ENCODE results near the gene GALNT18.

The GALNT18 gene

DNA sequence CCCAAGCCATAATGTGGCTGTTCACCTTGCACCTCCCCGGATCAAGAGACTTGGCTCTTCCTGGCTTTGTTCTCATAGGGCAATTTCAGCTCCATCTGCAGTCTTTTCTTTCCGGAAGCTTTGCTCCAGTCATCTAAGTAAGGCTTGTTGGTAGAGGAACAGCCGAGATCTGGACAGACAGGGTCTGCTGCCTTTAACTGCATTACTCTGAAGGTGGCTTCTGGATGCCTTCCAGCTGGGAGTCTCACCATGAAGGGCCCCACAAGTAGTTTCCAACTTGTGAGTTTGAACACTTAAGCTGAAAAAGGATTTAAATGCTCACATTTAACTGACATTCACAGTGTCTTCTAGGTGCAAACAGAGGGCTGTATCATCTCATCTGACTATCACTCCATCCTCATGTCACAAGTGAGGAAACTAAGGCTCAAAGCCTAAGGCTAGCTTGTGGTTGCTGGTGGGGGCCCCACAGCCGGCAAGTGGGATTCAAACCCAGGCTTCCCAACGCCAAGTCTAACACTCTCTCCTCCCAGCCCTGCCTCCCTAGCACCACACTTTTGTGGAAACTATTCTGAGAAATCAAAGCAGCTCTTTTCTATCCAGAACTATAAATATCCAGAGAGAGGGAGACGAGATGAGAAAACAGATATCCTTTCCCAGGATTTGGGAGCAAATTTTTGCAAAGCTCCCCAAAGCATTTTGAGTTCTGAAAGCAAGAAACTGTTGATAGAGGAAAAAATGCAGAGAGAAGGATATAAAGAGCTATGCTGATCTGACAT, 58.4 kb downstream of the GALNT18 start:
- Histone ChIP-seq H3K4me1 (ENCODE audit: insufficient read depth, low read length) (no peaks in the 10 kb centered on the region), H3K27ac (ENCODE audit: low read depth, low read length) (no peak overlapping the region), H3K9ac (ENCODE audit: low read depth, low read length) (no peak overlapping the region), H3K9me3 (ENCODE audit: insufficient read depth, low read depth, low read length) (no peaks in the 10 kb centered on the region), H3K27me3 (ENCODE audit: insufficient read depth, low read length) (no peaks in the 10 kb centered on the region), H3K4me3 (ENCODE audit: low read length) (no peak overlapping the region), H3K36me3 (ENCODE audit: insufficient read depth, low read length) (no peaks in the 10 kb centered on the region)
- 88% methylated on average over 6 of the region's 6 CpGs for WGBS

DNA sequence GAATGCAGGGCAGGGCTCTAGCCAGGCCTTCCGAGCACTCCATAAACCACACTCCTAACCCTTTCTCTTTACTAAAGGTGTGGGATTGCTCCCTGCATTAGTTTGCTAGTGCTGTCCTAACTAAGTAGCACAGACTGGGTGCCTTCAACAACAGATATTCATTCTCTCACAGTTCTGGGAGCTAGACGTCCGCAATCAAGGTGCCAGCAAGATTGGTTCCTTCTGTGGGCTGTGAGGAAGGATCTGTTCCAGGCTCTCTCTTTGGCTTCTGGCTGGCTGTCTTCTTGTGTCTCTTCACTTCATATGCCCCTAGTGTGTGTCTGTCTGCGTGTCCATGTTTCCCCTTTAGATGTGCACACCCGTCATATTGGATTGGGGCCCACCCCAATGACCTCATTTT, 59.8 kb downstream of the GALNT18 start:
- Histone ChIP-seq H3K9me3 (ENCODE audit: insufficient read depth, low read depth, low read length) (no peaks in the 10 kb centered on the region), H3K9ac (ENCODE audit: low read depth, low read length) (no peak overlapping the region), H3K36me3 (ENCODE audit: insufficient read depth, low read length) (no peaks in the 10 kb centered on the region), H3K4me1 (ENCODE audit: insufficient read depth, low read length) (no peaks in the 10 kb centered on the region), H3K27me3 (ENCODE audit: insufficient read depth, low read length) (no peaks in the 10 kb centered on the region), H3K4me3 (ENCODE audit: low read length) (no peak overlapping the region), H3K27ac (ENCODE audit: low read depth, low read length) (no peak overlapping the region)
- 90% methylated on average over 5 of the region's 5 CpGs for WGBS

DNA sequence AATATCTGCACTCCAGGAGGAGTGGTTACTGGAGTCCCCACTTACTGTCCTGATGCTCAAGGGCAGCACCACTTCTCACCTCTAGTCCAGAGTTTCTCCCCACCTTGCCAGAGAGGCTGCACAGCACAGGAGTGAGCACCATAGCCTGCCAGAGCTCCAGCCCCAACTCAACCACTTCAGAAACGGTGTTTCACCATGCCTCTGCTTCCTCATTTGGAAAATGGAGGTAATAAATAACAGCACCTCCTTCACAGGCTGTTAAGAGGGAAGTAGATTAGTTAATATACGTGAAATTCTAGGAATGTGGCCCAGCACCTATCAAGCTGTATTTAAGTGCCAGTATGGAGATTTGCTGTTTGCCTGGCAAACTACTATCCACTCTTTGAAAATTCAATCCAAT, 63.0 kb downstream of the GALNT18 start:
- Histone ChIP-seq H3K27me3 (ENCODE audit: insufficient read depth, low read length) (no peaks in the 10 kb centered on the region), H3K4me3 (ENCODE audit: low read length) (no peak overlapping the region), H3K9me3 (ENCODE audit: insufficient read depth, low read depth, low read length) (no peaks in the 10 kb centered on the region), H3K4me1 (ENCODE audit: insufficient read depth, low read length) (no peaks in the 10 kb centered on the region), H3K9ac (ENCODE audit: low read depth, low read length) (no peak overlapping the region), H3K36me3 (ENCODE audit: insufficient read depth, low read length) (no peaks in the 10 kb centered on the region), H3K27ac (ENCODE audit: low read depth, low read length) (no peak overlapping the region)
- 67% methylated on average over 1 of the region's 2 CpGs for WGBS

DNA sequence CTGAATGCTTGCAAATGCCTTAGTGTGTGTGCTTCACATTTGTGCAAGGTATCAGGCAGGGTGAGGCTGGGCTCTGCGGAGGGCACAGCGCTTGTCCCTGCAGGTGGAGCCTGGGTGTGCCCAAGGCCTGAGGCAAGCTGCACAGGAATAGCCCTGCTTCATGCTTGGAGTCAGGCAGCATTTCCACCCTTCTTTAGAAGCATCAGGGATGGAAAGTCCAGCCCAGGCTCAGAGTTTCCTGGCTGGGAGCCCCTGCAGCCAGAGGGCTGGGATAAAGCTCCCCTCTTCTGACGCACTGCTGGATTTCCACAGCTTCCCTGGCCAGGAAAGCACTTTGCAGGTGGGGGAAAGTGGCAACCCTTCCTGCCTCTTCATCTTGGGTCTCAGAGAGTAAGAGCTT, 63.4 kb downstream of the GALNT18 start:
- H3K4me3 ChIP-seq (ENCODE audit: low read length) = no peak overlapping the region
- WGBS = 95% methylated on average over 3 of the region's 3 CpGs
- no peaks in the 10 kb centered on the region for H3K27me3 ChIP-seq (ENCODE audit: insufficient read depth, low read length)
- H3K4me1 ChIP-seq (ENCODE audit: insufficient read depth, low read length) = no peaks in the 10 kb centered on the region
- no peaks in the 10 kb centered on the region for H3K9me3 ChIP-seq (ENCODE audit: insufficient read depth, low read depth, low read length)
- H3K9ac ChIP-seq (ENCODE audit: low read depth, low read length) = no peak overlapping the region
- H3K36me3 ChIP-seq (ENCODE audit: insufficient read depth, low read length) = no peaks in the 10 kb centered on the region
- H3K27ac ChIP-seq (ENCODE audit: low read depth, low read length) = no peak overlapping the region

DNA sequence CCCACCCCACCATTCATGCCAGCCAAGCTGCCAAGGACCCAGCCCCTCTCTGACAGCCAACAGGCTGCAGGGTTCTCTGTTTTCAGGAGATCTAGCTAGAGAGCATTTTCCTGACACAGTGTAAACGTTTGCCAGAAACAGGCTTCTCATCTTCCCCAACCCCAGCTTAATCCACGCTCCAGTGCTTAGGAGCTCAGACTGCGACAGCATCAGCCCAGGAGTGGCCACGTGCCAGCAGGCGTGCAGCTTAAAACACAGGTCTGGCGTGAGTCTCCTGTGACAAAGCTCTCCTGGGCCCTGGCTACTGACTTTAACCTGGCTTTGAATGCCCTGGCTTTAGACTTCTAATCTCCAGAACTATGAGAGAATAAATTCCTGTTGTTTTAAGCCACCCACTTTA, 66.6 kb downstream of the GALNT18 start:
- Histone ChIP-seq H3K9ac (ENCODE audit: low read depth, low read length) (no peak overlapping the region), H3K27ac (ENCODE audit: low read depth, low read length) (no peak overlapping the region), H3K4me3 (ENCODE audit: low read length) (no peak overlapping the region), H3K9me3 (ENCODE audit: insufficient read depth, low read depth, low read length) (no peaks in the 10 kb centered on the region), H3K27me3 (ENCODE audit: insufficient read depth, low read length) (no peaks in the 10 kb centered on the region), H3K36me3 (ENCODE audit: insufficient read depth, low read length) (no peaks in the 10 kb centered on the region), H3K4me1 (ENCODE audit: insufficient read depth, low read length) (no peaks in the 10 kb centered on the region)
- 90% methylated on average over 6 of the region's 6 CpGs for WGBS

DNA sequence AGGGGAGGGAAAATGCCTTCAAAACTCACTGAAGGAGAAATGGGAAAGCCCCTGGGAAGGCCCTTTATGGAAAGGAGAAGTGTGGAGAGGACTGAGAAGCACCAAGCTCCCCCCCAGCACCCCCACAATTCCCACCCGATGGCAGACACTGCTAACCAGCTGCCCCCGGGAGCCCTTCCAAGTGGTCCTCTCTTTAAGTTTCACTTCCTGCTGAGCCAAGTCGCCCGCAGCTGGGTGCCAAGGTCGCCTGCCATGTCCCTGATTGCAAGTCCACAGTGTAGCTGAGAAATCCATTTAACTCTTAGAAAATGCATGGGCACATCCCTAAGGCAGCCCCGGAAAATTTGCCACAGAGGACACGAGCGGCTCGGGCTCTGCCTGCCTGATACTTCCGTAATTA, 68.2 kb downstream of the GALNT18 start:
- H3K36me3 ChIP-seq (ENCODE audit: insufficient read depth, low read length) = no peaks in the 10 kb centered on the region
- 94% methylated on average over 10 of the region's 10 CpGs for WGBS
- H3K4me1 ChIP-seq (ENCODE audit: insufficient read depth, low read length) = no peaks in the 10 kb centered on the region
- no peak overlapping the region for H3K4me3 ChIP-seq (ENCODE audit: low read length)
- H3K9me3 ChIP-seq (ENCODE audit: insufficient read depth, low read depth, low read length) = no peaks in the 10 kb centered on the region
- no peak overlapping the region for H3K9ac ChIP-seq (ENCODE audit: low read depth, low read length)
- H3K27ac ChIP-seq (ENCODE audit: low read depth, low read length) = no peak overlapping the region
- H3K27me3 ChIP-seq (ENCODE audit: insufficient read depth, low read length) = no peaks in the 10 kb centered on the region

DNA sequence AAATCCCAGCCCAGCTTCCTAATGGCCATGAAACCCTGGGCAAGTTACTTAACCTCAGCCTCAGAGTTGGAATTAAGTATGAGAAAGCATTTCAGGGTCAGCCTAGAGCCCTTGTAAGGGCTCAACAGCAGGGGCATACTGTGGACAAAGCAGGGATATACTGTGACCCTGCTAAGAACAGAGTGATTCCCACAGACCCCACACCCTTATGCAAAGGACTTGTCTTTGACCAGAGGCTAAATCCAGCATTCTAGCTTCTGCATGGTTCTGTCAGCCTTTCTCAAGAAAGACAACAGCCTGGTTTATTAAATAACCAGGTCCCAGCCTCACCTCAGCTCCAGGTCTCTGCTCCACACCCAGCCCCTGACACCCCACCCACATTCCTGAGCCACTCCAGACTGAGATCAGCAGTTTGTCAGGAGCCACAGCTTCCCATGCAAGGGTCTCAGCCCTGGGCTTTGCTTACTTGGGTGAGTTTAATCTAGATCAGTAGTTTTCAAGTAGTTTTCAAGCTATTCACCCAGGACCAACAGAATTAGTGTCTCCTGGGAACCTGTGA, 69.2 kb downstream of the GALNT18 start:
- H3K36me3 ChIP-seq (ENCODE audit: insufficient read depth, low read length) = no peaks in the 10 kb centered on the region
- no peaks in the 10 kb centered on the region for H3K4me1 ChIP-seq (ENCODE audit: insufficient read depth, low read length)
- no peaks in the 10 kb centered on the region for H3K9me3 ChIP-seq (ENCODE audit: insufficient read depth, low read depth, low read length)
- H3K27ac ChIP-seq (ENCODE audit: low read depth, low read length) = no peak overlapping the region
- no peak overlapping the region for H3K9ac ChIP-seq (ENCODE audit: low read depth, low read length)
- no peaks in the 10 kb centered on the region for H3K27me3 ChIP-seq (ENCODE audit: insufficient read depth, low read length)
- no peak overlapping the region for H3K4me3 ChIP-seq (ENCODE audit: low read length)

DNA sequence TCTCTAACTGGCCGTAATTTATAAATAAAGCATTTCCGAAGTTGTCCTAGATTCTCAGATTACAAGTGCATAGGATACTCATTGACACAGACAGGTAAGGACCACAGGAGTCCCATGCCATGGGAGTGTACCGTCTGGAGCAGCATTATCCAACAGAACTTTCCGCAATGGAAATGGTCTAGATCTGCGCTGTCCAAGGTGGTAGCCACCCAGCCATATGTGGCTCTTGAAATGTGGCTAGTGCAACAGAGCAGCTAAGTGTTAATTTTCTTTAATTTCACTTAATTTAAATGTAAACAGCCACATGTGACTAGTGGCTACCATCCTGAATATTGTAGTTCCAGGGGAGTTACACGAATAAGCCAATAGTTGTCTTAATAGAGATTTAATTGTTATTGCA, 71.3 kb downstream of the GALNT18 start:
- 94% methylated on average over 6 of the region's 6 CpGs for WGBS
- no peak overlapping the region for H3K27ac ChIP-seq (ENCODE audit: low read depth, low read length)
- no peaks in the 10 kb centered on the region for H3K36me3 ChIP-seq (ENCODE audit: insufficient read depth, low read length)

DNA sequence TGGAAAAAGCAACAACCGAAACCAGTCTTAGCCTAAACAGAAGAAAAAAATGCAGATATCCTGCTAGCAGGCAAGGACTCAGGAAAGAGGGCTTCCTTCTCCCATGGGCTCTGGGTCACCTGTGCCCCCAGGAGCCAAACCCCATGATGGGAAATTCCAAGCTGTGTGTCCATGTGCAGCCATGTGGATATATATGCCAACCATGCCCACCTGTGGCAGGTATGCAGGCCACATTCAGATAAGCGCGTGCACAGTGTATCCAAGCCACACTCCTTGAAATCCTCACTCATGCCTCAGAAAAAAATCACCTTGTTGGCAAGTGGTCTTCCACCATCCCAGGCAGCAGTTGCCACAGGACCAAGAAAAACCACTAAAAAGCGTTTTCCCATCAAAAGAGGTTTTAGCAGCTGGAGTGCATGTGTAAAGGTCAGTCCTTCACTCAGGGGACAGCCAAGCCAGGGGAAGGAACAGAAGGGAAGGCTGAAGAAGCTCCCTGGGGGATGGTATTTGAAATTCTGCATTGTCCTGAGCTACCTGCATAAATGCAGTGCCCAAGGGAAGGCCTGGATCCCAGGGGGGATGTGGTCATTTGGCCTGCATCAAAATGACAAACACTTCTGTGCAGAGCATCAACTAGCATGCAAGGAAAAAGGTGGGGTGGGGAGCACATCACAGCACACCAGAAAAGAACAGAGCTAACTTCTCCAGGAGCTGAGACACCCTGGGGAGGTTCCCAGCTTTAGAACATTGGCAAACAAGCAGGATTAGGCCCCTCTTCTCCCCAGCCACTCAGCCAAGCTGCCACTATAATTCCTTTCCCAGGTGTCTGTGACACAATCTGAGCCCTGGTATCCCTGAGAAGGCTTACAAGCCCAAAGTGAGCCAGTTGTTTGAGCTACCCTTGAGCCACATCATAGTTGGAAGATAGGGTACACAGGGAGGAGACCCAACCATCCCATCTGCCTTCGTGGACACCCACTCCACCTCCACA, 76.2 kb downstream of the GALNT18 start:
- H3K27ac ChIP-seq (ENCODE audit: low read depth, low read length) = no peak overlapping the region
- H3K9ac ChIP-seq (ENCODE audit: low read depth, low read length) = no peak overlapping the region
- no peaks in the 10 kb centered on the region for H3K9me3 ChIP-seq (ENCODE audit: insufficient read depth, low read depth, low read length)
- 85% methylated on average over 5 of the region's 5 CpGs for WGBS
- H3K27me3 ChIP-seq (ENCODE audit: insufficient read depth, low read length) = no peaks in the 10 kb centered on the region
- H3K4me3 ChIP-seq (ENCODE audit: low read length) = no peak overlapping the region
- H3K36me3 ChIP-seq (ENCODE audit: insufficient read depth, low read length) = no peaks in the 10 kb centered on the region
- H3K4me1 ChIP-seq (ENCODE audit: insufficient read depth, low read length) = peaks cover 9% of the 10 kb centered on the region; the same call in 1 of the 2 replicates

More for the DNA sequence above, 71.3 kb downstream of the GALNT18 start:
- no peaks in the 10 kb centered on the region for H3K9me3 ChIP-seq (ENCODE audit: insufficient read depth, low read depth, low read length)
- no peak overlapping the region for H3K4me3 ChIP-seq (ENCODE audit: low read length)
- H3K27me3 ChIP-seq (ENCODE audit: insufficient read depth, low read length) = no peaks in the 10 kb centered on the region
- H3K9ac ChIP-seq (ENCODE audit: low read depth, low read length) = no peak overlapping the region
- peaks cover 5% of the 10 kb centered on the region; the same call in 1 of the 2 replicates for H3K4me1 ChIP-seq (ENCODE audit: insufficient read depth, low read length)

DNA sequence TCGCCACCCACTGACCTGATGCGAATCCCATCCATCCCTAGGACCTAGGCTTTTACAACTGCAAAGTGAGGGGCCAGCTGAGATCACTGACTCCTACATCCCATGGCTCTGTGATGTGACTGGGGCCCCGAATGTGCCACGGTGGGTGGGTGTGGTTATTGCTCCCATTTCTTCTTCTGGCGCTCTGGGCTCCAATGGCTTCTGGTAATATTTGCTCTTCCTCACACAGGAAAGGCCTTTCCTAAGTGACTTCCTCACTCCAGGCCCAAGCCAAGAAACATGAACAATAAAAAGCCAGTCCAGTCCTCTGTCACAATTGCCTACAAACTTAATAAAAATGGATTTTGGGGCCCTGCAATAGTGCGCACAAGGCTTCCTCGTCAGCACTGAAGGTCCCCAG, 78.1 kb downstream of the GALNT18 start:
- WGBS = 97% methylated on average over 7 of the region's 7 CpGs
- no peak overlapping the region for H3K27ac ChIP-seq (ENCODE audit: low read depth, low read length)
- no peaks in the 10 kb centered on the region for H3K9me3 ChIP-seq (ENCODE audit: insufficient read depth, low read depth, low read length)
- H3K9ac ChIP-seq (ENCODE audit: low read depth, low read length) = no peak overlapping the region
- H3K27me3 ChIP-seq (ENCODE audit: insufficient read depth, low read length) = no peaks in the 10 kb centered on the region
- H3K36me3 ChIP-seq (ENCODE audit: insufficient read depth, low read length) = no peaks in the 10 kb centered on the region
- no peak overlapping the region for H3K4me3 ChIP-seq (ENCODE audit: low read length)
- peaks cover 9% of the 10 kb centered on the region; the same call in 1 of the 2 replicates for H3K4me1 ChIP-seq (ENCODE audit: insufficient read depth, low read length)

DNA sequence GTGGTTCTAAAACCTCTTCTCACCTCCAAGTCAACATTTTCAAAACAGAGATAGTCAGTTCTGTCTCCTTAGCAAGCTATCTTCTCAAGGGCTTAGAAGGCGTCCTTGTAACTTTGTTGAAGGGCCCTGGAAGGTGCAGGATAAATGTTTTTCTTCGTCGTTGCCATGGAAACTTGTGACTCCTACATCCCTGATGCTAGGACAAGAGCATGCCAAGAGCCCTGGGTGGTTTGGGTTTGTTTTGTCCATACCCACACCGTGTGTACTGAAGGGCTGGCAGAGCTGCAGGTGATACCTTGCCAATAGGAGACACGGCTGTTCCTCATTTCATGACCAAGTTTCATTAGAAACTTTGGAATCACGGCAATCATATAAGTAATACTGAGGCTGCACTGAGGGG, 81.6 kb downstream of the GALNT18 start:
- Histone ChIP-seq H3K9ac (ENCODE audit: low read depth, low read length) (no peak overlapping the region), H3K36me3 (ENCODE audit: insufficient read depth, low read length) (no peaks in the 10 kb centered on the region), H3K27ac (ENCODE audit: low read depth, low read length) (no peak overlapping the region), H3K9me3 (ENCODE audit: insufficient read depth, low read depth, low read length) (no peaks in the 10 kb centered on the region), H3K27me3 (ENCODE audit: insufficient read depth, low read length) (no peaks in the 10 kb centered on the region), H3K4me1 (ENCODE audit: insufficient read depth, low read length) (peaks cover under 1% of the 10 kb centered on the region; the same call in 1 of the 2 replicates), H3K4me3 (ENCODE audit: low read length) (no peak overlapping the region)
- 93% methylated on average over 6 of the region's 6 CpGs for WGBS
